ENCODE results near the gene CD2AP. TPM values are rescaled to one million over a fixed set of nuclear protein-coding genes. Genes with fewer than 3 reads are reported as not detected.

The CD2AP gene
- total and polyA plus RNA-seq, 2 donors (not counting 1 experiment from before 2014, with no cell fraction given): 4.7 to 43.3 TPM

DNA sequence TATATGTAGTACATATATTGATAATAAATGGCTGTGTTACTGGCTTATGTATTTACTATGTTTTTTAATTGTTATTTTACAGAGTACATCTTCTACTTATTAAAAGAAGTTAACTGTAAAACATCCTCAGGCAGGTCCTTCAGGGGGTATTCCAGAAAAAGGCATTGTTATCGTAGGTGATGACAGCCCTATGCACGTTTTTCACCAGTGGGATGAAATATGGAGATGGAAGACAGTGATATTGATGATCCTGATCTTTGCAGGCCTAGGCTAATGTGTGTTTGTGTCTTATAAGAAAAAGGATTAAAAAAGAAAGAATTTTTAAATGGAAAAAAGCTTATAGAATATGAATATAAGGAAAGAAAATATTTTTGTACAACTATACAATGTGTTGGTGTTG, 7.5 kb downstream of the CD2AP start:
- peaks cover 0 to 3% of the 10 kb centered on the region in 2 experiments for H3K36me3 ChIP-seq (replicated peaks in 1 of 2; ENCODE audit: control extremely low read depth in 1 of 2, control insufficient read depth in 1 of 2, extremely low read depth in 1 of 2, insufficient read depth in 2 of 2, low read length in 1 of 2)
- WGBS (ENCODE audit: insufficient coverage): 100% methylated on average over 2 of the region's 2 CpGs
- H3K9me3 Mint-ChIP-seq (ENCODE audit: insufficient read depth): no peaks in the 10 kb centered on the region
- H3K27me3 ChIP-seq (replicated peaks in 1 of 4; ENCODE audit: control extremely low read depth in 1 of 4, control insufficient read depth in 3 of 4, insufficient read depth in 4 of 4, low read length in 3 of 4): no peaks in the 10 kb centered on the region
- H3K27me3 Mint-ChIP-seq: no peaks in the 10 kb centered on the region
- ChIA-PET POLR2A (no interaction called here), CTCF (no interaction called here)
- H4K20me1 ChIP-seq (ENCODE audit: control insufficient read depth, insufficient read depth, low read length, poor library complexity, severe bottlenecking): peaks cover 30% of the 10 kb centered on the region
- ATAC-seq (ENCODE audit: low read depth): no peak
- no peak overlapping the region for H3K27ac ChIP-seq (ENCODE audit: low read length in 2 of 2)
- no peaks in the 10 kb centered on the region for H3K9me3 ChIP-seq (ENCODE audit: control extremely low read depth in 1 of 3, control insufficient read depth in 2 of 3, insufficient read depth in 1 of 3, low read length in 2 of 3)
- no peak for DNase-seq
- TF ChIP-seq EZH2 (IDR thresholded peaks at IDR 0.05; ENCODE audit: borderline replicate concordance, insufficient read depth, low read depth, low read length, poor library complexity, severe bottlenecking): no peak
- TF ChIP-seq, protein P1, sequence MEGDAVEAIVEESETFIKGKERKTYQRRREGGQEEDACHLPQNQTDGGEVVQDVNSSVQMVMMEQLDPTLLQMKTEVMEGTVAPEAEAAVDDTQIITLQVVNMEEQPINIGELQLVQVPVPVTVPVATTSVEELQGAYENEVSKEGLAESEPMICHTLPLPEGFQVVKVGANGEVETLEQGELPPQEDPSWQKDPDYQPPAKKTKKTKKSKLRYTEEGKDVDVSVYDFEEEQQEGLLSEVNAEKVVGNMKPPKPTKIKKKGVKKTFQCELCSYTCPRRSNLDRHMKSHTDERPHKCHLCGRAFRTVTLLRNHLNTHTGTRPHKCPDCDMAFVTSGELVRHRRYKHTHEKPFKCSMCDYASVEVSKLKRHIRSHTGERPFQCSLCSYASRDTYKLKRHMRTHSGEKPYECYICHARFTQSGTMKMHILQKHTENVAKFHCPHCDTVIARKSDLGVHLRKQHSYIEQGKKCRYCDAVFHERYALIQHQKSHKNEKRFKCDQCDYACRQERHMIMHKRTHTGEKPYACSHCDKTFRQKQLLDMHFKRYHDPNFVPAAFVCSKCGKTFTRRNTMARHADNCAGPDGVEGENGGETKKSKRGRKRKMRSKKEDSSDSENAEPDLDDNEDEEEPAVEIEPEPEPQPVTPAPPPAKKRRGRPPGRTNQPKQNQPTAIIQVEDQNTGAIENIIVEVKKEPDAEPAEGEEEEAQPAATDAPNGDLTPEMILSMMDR (IDR thresholded peaks at IDR 0.05): no peak
- no peak overlapping the region for H3K9ac ChIP-seq (ENCODE audit: low read length)
- H3K4me2 ChIP-seq (replicated peaks; ENCODE audit: low read depth, low read length, poor library complexity, severe bottlenecking): no peak overlapping the region
- peaks cover 3 to 13% of the 10 kb centered on the region in 2 donors for H3K4me1 ChIP-seq (ENCODE audit: control insufficient read depth in 2 of 2, insufficient read depth in 2 of 2, low read length in 2 of 2)
- no peak overlapping the region for H3K4me3 ChIP-seq (ENCODE audit: control extremely low read depth in 1 of 5, extremely low read depth in 1 of 5, insufficient read depth in 1 of 5, low read depth in 2 of 5, low read length in 4 of 5)
- H3K4me1 Mint-ChIP-seq: peaks cover 45% of the 10 kb centered on the region
- intact Hi-C loops (cut with micrococcal nuclease): no loop called here
- no peak overlapping the region for H3K27ac Mint-ChIP-seq
- H3K4me3 Mint-ChIP-seq: no peak overlapping the region
- no peak overlapping the region for H2AFZ ChIP-seq (ENCODE audit: insufficient read depth, low read depth, low read length, poor library complexity, severe bottlenecking)
- peaks cover 96% of the 10 kb centered on the region for H3K79me2 ChIP-seq (ENCODE audit: control insufficient read depth, insufficient read depth, low read length)

DNA sequence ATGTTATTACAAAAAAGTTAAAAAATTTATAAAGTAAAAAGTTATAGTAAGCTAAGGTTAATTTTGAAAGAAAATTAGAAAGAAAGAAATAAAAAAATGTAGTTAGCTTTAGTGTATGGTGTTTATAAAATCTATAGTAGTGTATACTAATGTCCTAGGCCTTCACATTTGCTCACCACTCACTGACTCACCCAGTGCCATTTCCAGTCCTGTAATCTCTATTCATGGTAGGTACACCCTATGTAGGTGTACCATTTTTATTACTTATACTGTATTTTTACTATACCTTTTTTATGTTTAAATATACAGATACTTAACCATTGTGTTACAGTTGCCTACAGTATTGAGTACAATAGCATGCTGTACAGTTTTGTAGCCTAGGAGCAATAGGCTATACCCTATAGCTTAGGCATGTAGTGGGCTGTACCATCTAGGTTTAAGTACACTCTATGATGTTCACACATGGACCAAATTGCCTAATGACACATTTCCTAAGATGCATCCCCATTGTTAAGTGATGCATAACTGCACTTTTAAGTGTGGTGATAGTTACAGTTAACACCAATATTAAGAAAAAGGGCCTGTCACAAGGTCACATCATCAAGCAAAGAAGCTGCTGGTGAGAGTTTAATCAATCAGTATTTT, 8.0 kb downstream of the CD2AP start:
- peaks cover 0 to 3% of the 10 kb centered on the region in 2 experiments for H3K36me3 ChIP-seq (replicated peaks in 1 of 2; ENCODE audit: control extremely low read depth in 1 of 2, control insufficient read depth in 1 of 2, extremely low read depth in 1 of 2, insufficient read depth in 2 of 2, low read length in 1 of 2)

More for the DNA sequence above, 8.0 kb downstream of the CD2AP start:
- ATAC-seq (ENCODE audit: low read depth) (no peak), DNase-seq (no peak)
- no peak overlapping the region for H3K4me3 Mint-ChIP-seq
- Histone ChIP-seq H3K27ac (ENCODE audit: low read length in 2 of 2) (no peak overlapping the region), H3K27me3 (replicated peaks in 1 of 4; ENCODE audit: control extremely low read depth in 1 of 4, control insufficient read depth in 3 of 4, insufficient read depth in 4 of 4, low read length in 3 of 4) (no peaks in the 10 kb centered on the region), H3K79me2 (ENCODE audit: control insufficient read depth, insufficient read depth, low read length) (peaks cover 96% of the 10 kb centered on the region), H3K9me3 (ENCODE audit: control extremely low read depth in 1 of 3, control insufficient read depth in 2 of 3, insufficient read depth in 1 of 3, low read length in 2 of 3) (no peaks in the 10 kb centered on the region), H3K4me3 (ENCODE audit: control extremely low read depth in 1 of 5, extremely low read depth in 1 of 5, insufficient read depth in 1 of 5, low read depth in 2 of 5, low read length in 4 of 5) (no peak overlapping the region), H3K4me2 (replicated peaks; ENCODE audit: low read depth, low read length, poor library complexity, severe bottlenecking) (no peak overlapping the region), H4K20me1 (ENCODE audit: control insufficient read depth, insufficient read depth, low read length, poor library complexity, severe bottlenecking) (peaks cover 30% of the 10 kb centered on the region), H3K4me1 (ENCODE audit: control insufficient read depth in 2 of 2, insufficient read depth in 2 of 2, low read length in 2 of 2) (peaks cover 3 to 11% of the 10 kb centered on the region in 2 donors), H2AFZ (ENCODE audit: insufficient read depth, low read depth, low read length, poor library complexity, severe bottlenecking) (no peak overlapping the region), H3K9ac (ENCODE audit: low read length) (no peak overlapping the region)
- intact Hi-C loops (cut with micrococcal nuclease): no loop called here
- CTCF ChIA-PET: no interaction called here
- POLR2A ChIA-PET: no interaction called here
- no peak overlapping the region for H3K27ac Mint-ChIP-seq
- TF ChIP-seq, protein P1 (IDR thresholded peaks at IDR 0.05): no peak
- no peak for TF ChIP-seq EZH2 (IDR thresholded peaks at IDR 0.05; ENCODE audit: borderline replicate concordance, insufficient read depth, low read depth, low read length, poor library complexity, severe bottlenecking)
- H3K27me3 Mint-ChIP-seq: no peaks in the 10 kb centered on the region
- no peaks in the 10 kb centered on the region for H3K9me3 Mint-ChIP-seq (ENCODE audit: insufficient read depth)
- peaks cover 43% of the 10 kb centered on the region for H3K4me1 Mint-ChIP-seq

Data from B cell (primary cell).